VCaP (cell line): Measurements from ENCODE around the gene DENND1C.

Experiments
- H3K27ac ChIP-seq: fragments of 450-650 bp; 2 replicates; pipeline ENCODE4 v1.5.1; 2017
- TF ChIP-seq, protein P1 (sequence below): fragments of 450-650 bp; conservative IDR thresholded peaks from 2 replicates; pipeline ENCODE4 v1.5.1; 2017; ENCODE audit warnings: mild to moderate bottlenecking, moderate library complexity

DENND1C gene

DNA sequence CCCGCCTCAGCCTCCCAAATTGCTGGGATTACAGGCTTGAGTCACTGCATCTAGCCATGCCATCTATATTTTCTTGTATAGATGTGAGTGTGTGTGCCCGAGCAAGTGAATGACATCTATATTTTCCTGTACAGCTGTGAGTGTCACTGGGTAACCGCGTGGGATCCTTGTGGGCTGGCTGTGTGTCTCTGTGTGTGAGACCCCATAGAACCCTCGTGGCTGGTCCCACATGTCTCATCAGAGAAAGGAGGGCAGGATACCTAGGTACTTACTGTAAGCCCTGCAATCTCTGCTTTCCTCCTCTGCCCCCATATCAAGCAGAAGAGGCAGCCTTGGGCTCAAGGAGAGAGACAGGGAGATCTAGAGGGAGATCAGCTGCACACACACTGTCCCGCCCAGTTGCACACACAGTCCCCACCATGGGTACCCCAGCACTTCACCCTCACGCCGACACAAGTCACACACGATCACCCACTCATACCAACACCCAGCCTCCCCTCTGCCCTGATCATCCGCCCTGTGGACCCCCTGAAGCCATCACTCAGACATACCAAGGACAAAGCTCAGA, 655 bp downstream of the DENND1C start:
- TF ChIP-seq, protein P1, sequence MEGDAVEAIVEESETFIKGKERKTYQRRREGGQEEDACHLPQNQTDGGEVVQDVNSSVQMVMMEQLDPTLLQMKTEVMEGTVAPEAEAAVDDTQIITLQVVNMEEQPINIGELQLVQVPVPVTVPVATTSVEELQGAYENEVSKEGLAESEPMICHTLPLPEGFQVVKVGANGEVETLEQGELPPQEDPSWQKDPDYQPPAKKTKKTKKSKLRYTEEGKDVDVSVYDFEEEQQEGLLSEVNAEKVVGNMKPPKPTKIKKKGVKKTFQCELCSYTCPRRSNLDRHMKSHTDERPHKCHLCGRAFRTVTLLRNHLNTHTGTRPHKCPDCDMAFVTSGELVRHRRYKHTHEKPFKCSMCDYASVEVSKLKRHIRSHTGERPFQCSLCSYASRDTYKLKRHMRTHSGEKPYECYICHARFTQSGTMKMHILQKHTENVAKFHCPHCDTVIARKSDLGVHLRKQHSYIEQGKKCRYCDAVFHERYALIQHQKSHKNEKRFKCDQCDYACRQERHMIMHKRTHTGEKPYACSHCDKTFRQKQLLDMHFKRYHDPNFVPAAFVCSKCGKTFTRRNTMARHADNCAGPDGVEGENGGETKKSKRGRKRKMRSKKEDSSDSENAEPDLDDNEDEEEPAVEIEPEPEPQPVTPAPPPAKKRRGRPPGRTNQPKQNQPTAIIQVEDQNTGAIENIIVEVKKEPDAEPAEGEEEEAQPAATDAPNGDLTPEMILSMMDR, result no peak
- no peak overlapping the region for H3K27ac ChIP-seq

DNA sequence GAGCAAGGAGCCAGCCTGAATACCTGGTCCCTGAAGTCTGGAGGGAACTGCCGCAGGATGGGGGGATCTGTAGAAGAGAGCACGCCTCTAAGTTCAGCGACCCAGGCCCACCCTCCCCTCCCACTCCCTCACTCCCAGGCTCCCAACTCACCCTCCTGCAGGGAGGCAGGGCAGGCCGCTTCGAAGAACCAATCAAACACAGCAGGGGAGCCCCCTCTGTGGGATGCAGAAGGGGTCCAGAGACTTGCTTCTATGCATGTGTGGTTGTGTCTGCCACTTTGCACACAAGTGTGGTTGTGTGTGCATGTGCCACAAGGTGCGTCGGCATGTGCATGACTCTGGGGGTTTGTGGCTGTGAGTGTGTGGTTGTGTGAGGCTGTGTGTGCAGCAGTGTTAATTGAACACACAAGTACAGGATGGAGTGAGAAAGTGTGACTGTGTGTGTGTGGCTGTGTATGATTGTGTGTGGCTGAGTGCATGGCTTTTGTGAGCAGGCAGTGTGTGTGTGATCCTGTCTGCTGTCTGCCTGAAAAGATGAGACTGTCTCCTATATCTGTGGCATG, 1.7 kb downstream of the DENND1C start:
- H3K27ac ChIP-seq, result no peak overlapping the region
- TF ChIP-seq, protein P1, result no peak

DNA sequence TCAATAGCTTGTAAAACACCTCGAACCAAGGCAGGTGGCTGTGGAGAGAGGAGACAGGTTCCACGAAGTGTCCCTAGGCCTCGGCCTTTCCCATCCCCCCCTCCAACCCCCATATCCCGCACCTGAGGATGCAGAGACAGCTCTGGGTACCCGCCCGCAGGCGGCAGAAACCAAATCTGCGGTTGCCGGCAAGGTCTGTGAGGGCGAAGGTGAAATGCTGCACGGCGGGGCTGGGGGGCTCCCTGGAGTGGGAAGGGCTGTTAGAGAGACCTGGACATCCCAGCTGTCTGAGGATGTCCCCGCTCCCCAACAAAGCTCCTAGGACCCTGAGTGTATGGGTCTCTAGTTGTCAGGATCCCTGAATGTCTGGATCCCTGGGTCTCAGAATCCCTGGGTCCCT, 2.8 kb downstream of the DENND1C start:
- TF ChIP-seq, protein P1, result no peak
- no peak overlapping the region for H3K27ac ChIP-seq

DNA sequence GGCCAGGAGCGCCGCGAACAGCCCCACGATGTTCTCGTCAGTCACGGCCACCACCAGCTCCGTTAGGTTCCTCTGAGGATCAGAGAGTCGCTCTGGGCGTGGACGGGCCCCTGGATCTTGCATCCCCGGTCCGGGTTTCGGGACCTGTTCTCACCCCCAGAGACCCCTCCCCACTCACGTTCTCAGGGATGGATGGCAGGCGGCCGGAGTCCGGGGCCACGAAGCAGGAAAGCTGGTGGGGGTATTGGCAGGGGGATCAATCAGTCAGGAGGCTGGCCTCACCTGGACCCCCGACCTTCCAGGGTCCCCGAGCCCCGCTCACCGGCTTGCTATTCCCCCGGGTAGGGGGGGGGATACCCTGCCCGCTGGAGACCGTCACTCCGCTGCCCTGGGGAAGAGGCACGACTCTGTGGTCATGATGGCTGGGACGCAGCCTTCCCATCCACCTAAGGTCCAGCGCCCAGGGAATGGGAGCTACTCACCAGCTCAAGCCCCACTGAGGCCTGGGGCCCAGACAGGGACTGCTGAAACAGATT, 4.6 kb downstream of the DENND1C start:
- TF ChIP-seq, protein P1, result no peak
- no peak overlapping the region for H3K27ac ChIP-seq

DNA sequence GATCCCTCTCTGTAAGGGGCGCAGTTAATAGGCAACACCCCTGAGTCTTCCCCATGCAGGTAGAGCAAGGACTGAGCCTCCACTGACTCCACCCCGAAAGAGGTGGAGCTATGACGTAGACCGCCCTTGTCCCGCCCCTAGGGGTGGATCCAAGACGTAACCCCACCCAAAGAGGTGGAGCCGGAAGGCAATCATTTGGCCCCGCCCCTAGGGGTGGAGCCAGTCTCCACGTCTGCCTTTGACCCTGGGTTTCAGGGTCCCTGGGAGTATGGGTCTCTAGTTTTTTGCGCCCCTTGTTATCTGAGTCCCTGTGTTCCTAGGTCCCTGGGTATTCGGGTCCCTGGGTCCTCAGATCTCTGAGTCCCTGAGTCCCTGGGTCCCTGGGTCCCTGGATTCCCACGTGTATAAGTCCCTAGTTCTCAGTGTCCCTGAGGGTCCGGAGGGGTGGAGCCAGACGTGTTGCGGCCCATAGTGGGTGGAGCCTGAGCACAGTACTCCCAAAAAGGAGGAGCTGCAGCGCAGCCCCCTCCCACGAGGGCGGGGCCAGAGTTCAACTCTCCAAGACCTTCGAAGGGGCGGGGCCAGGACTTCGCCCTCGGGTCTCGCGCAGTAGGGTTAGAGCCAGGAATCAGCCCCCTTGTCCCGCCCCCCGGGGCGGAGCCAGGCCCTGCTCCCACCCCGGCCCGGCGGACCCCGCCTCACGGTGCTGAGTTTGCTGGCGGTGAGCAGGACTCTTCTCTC, 5.3 kb downstream of the DENND1C start:
- TF ChIP-seq, protein P1, result no peak
- H3K27ac ChIP-seq, result no peak overlapping the region

DNA sequence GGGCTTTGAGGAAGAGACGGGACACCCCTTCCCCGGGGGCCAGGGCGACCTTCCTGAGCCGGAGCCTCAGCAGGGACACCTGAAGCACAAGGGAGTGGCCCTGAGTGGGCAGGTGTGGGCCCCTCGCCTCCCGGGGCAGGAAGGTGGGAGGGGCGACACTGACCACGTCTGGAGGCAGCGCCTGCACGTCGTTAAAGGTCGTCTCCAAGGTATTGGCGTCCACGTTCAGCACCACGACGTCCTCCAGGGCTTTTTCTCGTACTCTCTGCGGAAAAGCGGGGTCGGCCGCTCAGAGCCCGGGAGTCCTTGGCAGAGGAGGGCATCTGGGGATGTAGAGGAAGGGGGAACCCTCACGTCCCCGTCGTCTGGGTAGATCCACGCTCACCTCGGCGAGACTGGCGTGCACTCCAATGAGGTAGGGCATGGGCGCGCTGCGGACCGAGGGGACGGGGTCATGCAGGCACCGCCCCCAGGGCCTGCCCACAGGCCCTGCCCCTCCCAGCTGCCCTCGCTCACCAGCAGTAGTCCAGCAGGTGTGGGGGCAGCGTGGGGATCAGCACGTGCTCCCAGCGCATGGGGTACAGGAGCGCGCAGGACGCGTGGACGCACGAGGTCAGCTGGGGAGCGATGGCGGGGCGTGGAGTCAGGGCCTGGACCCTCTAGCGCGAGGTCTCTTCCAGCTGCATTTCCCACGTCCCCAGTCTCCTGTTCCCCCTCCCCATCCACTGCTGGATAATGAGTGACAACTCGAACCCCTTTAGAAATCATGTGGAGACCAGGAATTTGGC, 6.1 kb downstream of the DENND1C start:
- TF ChIP-seq, protein P1, result no peak
- no peak overlapping the region for H3K27ac ChIP-seq

DNA sequence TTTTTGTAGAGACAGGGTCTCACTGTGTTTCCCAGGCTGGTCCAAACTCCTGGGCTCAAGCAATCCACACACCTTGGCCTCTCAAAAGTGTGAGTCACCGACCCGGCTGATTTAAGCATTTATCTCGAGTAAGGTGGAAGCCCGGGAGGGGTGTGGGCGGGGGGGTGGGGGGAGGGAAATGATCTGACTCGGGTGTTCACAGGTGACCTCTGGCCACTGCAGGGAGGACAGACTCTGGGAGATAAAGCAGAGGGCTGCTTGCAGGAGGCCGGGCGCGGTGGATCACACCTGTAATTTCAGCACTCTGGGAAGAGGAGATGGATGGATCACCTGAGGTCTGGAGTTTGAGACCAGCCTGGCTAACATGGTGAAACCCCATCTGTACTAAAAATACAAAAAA, 7.9 kb downstream of the DENND1C start:
- H3K27ac ChIP-seq, result no peak overlapping the region
- TF ChIP-seq, protein P1, result no peak
